ENCODE measurements around the gene ZNF320. TPM values are rescaled to one million over a fixed set of nuclear protein-coding genes. Genes with fewer than 3 reads are reported as not detected.
"Not testable (repeated sequence)": the region's sequence is repeated elsewhere in the genome, so short reads cannot be mapped to it uniquely, and the experiment has no call there.

ZNF320 gene
- total and polyA plus RNA-seq, 9 donors, result 9.3 to 28.5 (median 12.1) TPM

- H3K27ac ChIP-seq, result no peak overlapping the region
- 84 to 87% (median 85%) methylated on average over 17 of the region's 17 CpGs for WGBS, 3 donors
- TF ChIP-seq CTCF (IDR thresholded peaks at IDR 0.05) (no peak), POLR2A (IDR thresholded peaks at IDR 0.05) (no peak), EP300 (IDR thresholded peaks at IDR 0.05) (no peak)
- peaks cover 0 to 6% of the 10 kb centered on the region in 2 donors for H3K9me3 ChIP-seq
- H3K4me3 ChIP-seq, result no peak overlapping the region
- no peak for DNase-seq
- no peaks in the 10 kb centered on the region for H3K4me1 ChIP-seq (ENCODE audit: insufficient read depth)
- intact Hi-C loops (cut with DNase I), result loop anchor here in 1 of 4 donors (2.0 kb wide), 1 partner anchor 49 kb away; no protein-coding TSS in a partner anchor
- no peaks in the 10 kb centered on the region for H3K36me3 ChIP-seq
- no peaks in the 10 kb centered on the region for H3K27me3 ChIP-seq
These were observed 46.6 kb upstream of the ZNF320 start for GRCh38 chr19:52943884-52944643.

- 50 to 61% (median 53%) methylated on average over 29 of the region's 29 CpGs for WGBS, 3 donors
These were observed 45.9 kb upstream of the ZNF320 start for GRCh38 chr19:52943134-52943883.

GRCh38 chr19:52942386-52943133 is 45.1 kb upstream of the ZNF320 start:
- H3K4me3 ChIP-seq, result peak overlapping the region; percentile 87
- peak; percentile 71 for TF ChIP-seq POLR2A (IDR thresholded peaks at IDR 0.05)
- TF ChIP-seq EP300 (IDR thresholded peaks at IDR 0.05), result no peak
- H3K4me1 ChIP-seq (ENCODE audit: insufficient read depth), result no peaks in the 10 kb centered on the region
- peak overlapping the region; percentile 64 to 66 for H3K27ac ChIP-seq
- peak; percentile 92 to 97 (median 94) for DNase-seq
- H3K27me3 ChIP-seq, result no peaks in the 10 kb centered on the region
- no peaks in the 10 kb centered on the region for H3K9me3 ChIP-seq
- WGBS, 3 donors, result 0 to 1% (median 1%) methylated on average over 21 to 43 of the region's 43 CpGs
- intact Hi-C loops (cut with DNase I), result no loop called here
- H3K36me3 ChIP-seq, result no peaks in the 10 kb centered on the region

More at GRCh38 chr19:52943134-52943883, 45.9 kb upstream of the ZNF320 start:
- Histone ChIP-seq H3K36me3 (no peaks in the 10 kb centered on the region), H3K27ac (peak overlapping the region in 1 of 2 donors; percentile 36), H3K9me3 (no peaks in the 10 kb centered on the region), H3K27me3 (no peaks in the 10 kb centered on the region), H3K4me1 (ENCODE audit: insufficient read depth) (no peaks in the 10 kb centered on the region), H3K4me3 (peak overlapping the region; percentile 87)
- DNase-seq, result no peak
- intact Hi-C loops (cut with DNase I), result no loop called here
- no peak for TF ChIP-seq CTCF (IDR thresholded peaks at IDR 0.05)
- TF ChIP-seq EP300 (IDR thresholded peaks at IDR 0.05), result no peak
- no peak for TF ChIP-seq POLR2A (IDR thresholded peaks at IDR 0.05)

- intact Hi-C loops (cut with DNase I), result no loop called here
- Histone ChIP-seq H3K27ac (peak overlapping the region; percentile 64 to 66), H3K4me3 (peak overlapping the region; percentile 87), H3K27me3 (no peaks in the 10 kb centered on the region), H3K9me3 (no peaks in the 10 kb centered on the region), H3K4me1 (ENCODE audit: insufficient read depth) (no peaks in the 10 kb centered on the region), H3K36me3 (no peaks in the 10 kb centered on the region)
- 0 to 1% (median 0%) methylated on average over 26 of the region's 26 CpGs for WGBS, 3 donors
- peak; percentile 33 to 67 (median 45) for DNase-seq
- no peak for TF ChIP-seq POLR2A (IDR thresholded peaks at IDR 0.05)
- no peak for TF ChIP-seq EP300 (IDR thresholded peaks at IDR 0.05)
- TF ChIP-seq CTCF (IDR thresholded peaks at IDR 0.05), result no peak
These were observed 44.5 kb upstream of the ZNF320 start for GRCh38 chr19:52941941-52942385.

GRCh38 chr19:52941523-52941922 is 44.1 kb upstream of the ZNF320 start:
- H3K9me3 ChIP-seq; intact Hi-C loops (cut with DNase I); H3K27me3 ChIP-seq; H3K27ac ChIP-seq; DNase-seq; H3K36me3 ChIP-seq; H3K4me1 ChIP-seq (ENCODE audit: insufficient read depth): not testable (repeated sequence)
- 32 to 39% (median 33%) methylated on average over 2 of the region's 2 CpGs for WGBS, 3 donors
- peak overlapping the region; percentile 87 for H3K4me3 ChIP-seq

- intact Hi-C loops (cut with DNase I), result not testable (repeated sequence)
These were observed 43.5 kb upstream of the ZNF320 start for GRCh38 chr19:52940905-52941304.

More at GRCh38 chr19:52940905-52941304, 43.5 kb upstream of the ZNF320 start:
- 86 to 90% (median 89%) methylated on average over 5 of the region's 5 CpGs for WGBS, 3 donors
- not testable (repeated sequence) for H3K4me3 ChIP-seq; H3K36me3 ChIP-seq; H3K4me1 ChIP-seq (ENCODE audit: insufficient read depth); DNase-seq; H3K27me3 ChIP-seq; H3K9me3 ChIP-seq; H3K27ac ChIP-seq

All from ovary (tissue), 9 donors.